Activated CD4-positive, alpha-beta T cell treated with anti-CD3 and anti-CD28 coated beads, Interleukin-2, Interleukin-6, amounts not matched to agents 100 ng/mL and 50 ng/mL, durations not matched to agents 16 hours and 8 hours (primary cell): Measurements from ENCODE around the gene WHRN.

Experiments used
- DNase-seq: peaks from one replicate; pipeline ENCODE4 v3.0.0-alpha.2; 2020

Gene WHRN

GRCh38 chr9:114470581-114470980 is 34.7 kb downstream of the WHRN start:
- DNase-seq = no peak

GRCh38 chr9:114470121-114470520 is 35.2 kb downstream of the WHRN start:
- no peak for DNase-seq

DNA sequence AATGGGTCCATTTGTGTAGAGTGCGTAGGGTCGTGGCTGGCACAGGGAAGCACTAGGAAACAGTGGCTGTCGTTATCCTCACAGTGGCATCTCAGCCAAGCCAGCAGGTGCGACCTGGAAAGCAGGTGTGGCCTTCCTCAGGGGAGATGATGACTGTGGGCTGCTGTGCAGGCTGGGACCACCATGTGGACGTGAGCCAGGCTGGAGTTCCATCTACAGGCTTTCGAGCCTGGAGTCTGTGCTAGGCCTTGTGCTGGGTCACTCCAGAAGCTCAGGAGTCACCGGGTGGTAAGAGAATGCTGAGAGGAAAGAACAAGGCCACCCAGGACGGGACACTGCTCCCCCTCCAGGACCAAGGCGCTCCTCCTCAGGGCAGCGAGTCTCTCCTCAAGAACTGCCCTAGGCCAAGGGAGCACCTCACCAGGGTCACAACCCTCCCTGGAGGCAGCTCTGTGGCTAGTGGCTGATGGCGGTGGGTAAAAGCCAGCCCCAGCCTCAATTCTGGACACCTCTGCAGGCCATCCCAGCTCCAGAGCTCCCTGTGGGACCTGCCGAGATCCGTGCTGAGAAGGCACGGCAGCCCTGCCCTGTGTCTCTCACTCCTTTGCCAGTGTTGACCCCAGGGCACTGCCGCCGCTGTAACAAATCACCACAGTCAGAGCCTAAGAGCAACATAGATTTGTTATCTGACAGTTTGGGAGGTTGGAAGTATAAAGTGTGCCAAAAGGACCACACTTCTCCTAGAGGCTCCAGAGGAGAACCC is 36.0 kb downstream of the WHRN start:
- no peak for DNase-seq

- DNase-seq = no peak
Observed at GRCh38 chr9:114467910-114468309, 37.4 kb downstream of the WHRN start.

GRCh38 chr9:114467226-114467750 is 38.0 kb downstream of the WHRN start:
- no peak for DNase-seq

- DNase-seq = no peak
Observed at GRCh38 chr9:114465906-114466900, 39.1 kb downstream of the WHRN start.

DNA sequence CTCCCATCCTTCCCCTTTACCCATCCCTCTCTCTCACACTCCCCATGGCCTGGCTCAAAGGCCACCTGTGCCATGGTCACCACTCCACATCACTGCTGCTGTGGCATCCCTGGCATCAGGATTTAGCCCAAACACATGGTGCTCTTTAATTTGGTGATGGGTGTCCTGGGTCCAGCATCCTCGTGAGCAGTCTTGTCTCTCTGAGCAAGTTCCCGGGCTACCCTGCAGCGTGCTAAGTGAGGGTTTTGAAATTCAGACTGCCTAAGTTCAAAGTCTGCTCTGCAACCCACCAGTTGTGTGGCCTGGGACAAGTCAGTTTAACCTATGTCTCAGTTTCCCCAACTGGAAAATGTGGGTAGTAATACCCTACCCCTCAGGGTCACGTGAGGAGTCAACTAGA is 39.9 kb downstream of the WHRN start:
- no peak for DNase-seq

- no peak for DNase-seq
Observed at GRCh38 chr9:114464281-114465051, 40.8 kb downstream of the WHRN start.

GRCh38 chr9:114462791-114463190 is 42.5 kb downstream of the WHRN start:
- DNase-seq = no peak

GRCh38 chr9:114461468-114461867 is 43.8 kb downstream of the WHRN start:
- no peak for DNase-seq

GRCh38 chr9:114460513-114461199 is 44.6 kb downstream of the WHRN start:
- no peak for DNase-seq

GRCh38 chr9:114459464-114459863 is 45.8 kb downstream of the WHRN start:
- no peak for DNase-seq

GRCh38 chr9:114456929-114457328 is 48.3 kb downstream of the WHRN start:
- DNase-seq = no peak

DNA sequence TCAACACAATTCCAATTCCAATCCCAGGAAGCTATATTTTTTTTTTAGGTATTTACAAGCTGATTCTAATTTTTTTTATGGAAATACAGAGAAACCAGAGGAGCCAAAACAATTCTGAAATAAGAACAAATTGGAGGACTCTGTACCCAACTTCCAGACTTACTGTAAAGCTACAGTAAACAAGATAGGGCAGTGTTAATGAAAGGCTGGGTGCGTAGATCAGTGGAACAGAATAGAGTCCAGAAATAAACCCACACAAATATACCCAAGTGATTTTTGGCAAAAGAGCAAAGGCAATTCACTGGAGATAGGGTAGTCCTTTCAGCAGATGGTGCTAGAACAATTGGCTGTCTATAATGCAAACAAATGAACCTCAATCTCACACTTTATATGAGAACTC is 50.6 kb downstream of the WHRN start:
- no peak for DNase-seq

DNA sequence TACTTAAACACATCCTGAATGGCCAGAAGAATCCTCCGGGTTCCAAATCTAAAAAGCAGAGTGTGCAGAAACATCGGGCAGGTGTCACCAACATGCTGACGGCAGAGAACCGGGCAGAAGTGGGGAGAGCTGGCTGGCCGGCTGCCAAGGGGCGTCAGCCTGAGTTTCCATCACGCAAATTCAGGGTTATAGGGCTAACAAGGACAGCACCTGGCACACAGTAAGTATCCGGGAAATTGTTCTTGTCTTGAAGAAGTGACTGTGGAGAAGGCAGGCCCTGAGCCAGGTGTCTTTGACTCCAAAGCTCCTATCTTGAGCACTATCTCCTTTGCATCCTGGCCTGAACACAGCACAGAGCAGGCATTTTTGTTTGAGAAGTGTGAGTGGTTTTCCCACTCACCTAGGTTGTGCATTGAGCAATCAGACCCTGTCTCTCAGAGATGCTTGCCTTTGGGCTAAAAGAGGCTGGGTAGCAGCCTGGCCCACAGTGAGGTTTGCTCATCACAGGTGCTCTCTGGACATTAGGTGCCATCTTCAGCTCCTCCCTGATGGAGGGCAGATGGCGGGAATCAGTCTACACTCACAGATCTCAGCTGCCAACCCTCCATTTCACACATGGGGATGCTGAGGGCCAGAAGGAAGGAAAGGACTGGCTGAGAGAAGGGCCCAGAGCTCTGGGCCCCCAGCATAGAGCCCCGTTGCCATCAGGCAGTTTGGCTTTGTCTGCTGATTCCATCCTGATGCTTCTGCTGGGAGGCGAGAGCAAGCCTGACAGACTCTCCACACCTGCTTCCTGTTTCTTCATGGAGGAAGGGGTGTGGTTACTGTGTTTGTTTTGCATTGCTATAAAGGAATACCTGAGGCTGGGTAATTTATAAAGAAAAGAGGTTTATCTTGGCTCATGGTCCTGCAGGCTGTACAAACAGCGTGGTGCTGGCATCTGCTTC is 52.8 kb downstream of the WHRN start:
- no peak for DNase-seq

- no peak for DNase-seq
Observed at GRCh38 chr9:114451707-114452031, 53.6 kb downstream of the WHRN start.

DNA sequence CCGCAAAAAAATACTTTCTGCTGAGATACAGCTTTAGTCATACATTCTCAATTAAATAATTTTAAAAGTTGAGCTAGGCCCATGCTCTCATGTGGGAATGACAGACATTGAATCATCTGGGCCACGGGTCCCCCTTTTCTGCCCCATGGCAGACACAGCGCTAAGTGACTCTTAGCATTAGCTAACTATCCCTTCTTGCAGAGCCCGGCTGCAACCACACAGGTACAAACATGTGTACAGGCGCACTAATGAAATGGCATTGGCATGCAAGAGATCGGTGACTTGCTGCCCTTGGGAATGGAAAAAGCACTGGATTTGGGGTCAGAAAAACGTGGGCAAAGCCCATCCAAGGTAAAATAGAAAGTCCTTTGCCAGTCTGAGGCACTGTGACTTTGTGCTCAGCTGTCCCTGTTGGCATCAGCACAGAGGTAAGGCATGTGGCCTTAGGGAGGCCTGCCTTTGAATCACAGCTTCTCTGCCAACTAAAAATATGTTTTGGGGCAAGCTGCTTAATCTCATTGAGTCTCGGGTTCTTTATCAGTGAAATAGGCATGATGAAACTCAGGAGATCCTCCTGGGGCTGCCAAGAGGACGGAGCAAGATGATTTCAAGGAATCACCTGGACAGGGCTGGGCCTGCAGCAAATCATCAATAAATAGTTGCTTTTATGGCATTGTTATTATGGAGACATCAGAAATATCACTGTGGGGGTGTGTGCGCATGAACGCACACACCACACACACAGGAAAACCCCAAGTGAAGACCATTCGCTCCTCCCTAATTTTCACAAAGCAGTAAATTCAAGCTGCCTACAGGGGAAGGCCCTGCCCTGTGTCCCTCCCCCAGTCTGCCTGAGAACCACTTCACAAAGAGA is 54.2 kb downstream of the WHRN start:
- DNase-seq = no peak

DNA sequence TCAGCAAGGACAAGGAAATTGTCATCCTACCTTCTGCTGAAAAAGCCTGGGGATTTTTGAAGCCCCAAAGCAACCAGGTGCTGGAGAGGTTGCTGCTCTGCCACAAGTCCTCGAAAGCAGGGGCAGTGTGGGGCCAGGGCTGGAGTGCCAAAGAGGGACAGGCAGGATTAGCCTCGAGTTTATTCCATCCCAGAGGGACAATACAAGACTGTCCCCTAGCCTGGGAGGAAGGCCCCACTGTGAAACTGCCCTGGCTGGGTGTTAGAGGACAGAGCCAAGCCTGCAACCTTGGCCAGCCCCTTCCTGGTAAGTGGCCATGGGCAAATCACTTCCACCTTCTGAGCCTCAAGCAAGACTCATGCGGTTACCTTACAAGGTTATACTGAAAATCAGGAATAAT is 55.1 kb downstream of the WHRN start:
- DNase-seq = no peak

DNA sequence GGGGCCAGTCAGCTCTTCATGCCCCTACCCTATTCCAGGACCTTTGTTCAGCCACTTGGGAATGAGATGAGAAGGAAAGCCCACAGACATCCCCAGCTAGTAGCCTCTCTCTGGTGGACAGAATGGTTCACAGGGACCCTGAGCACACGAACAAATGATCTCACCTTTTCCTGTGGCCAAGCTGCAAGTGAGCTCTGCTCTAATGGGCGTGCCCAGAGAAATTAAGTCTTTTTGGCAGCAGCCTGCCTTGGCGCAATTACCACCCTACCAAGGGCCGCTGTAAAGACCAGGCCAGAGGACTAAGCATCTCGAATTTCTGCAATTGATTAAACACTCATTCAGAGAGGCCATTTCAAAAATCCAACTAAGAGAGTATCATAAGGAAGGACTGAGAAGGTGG is 56.0 kb downstream of the WHRN start:
- DNase-seq = no peak

DNA sequence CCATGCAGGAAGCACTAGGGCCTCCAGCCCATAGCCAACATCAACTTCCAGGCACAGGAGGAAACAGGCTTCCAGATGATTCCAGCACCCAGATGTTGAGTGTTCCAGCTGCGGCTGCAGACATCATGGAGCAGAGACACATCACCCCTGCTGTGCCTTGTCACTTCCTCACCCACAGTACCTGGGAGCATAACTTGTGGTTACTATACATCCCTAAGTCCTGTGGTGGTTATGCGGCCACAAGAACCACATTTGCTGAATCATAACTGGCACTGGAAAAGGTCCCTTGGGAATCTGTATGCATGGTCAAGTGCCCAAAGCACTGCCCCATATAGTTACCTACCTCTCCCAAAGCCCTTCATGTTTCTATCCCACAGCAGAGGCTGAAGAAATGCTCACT is 56.6 kb downstream of the WHRN start:
- DNase-seq = no peak
